Fibroblast of the aortic adventitia (primary cell): ENCODE results near the gene HASPIN. TPM values are rescaled to one million over a fixed set of nuclear protein-coding genes. Genes with fewer than 3 reads are reported as not detected.

Experiments
- DNase-seq: peaks from one replicate; pipeline ENCODE4 v3.0.0-alpha.2; 2010; ENCODE audit warnings: low read depth
- H3K4me3 ChIP-seq: 2 replicates; pipeline ENCODE4 v1.5.1; 2011; ENCODE audit warnings: low read depth, mild to moderate bottlenecking, control low read depth, low read length, moderate library complexity
- total RNA-seq: library from RNA; depleted of rRNA; stranded (reverse); fragments of >200 nt; gene quantifications from 2 replicates; pipeline ENCODE4 v1.2.3, GENCODE V29; 2012; ENCODE audit warnings: low replicate concordance
- TF ChIP-seq, protein P1 (sequence below): IDR thresholded peaks from 2 replicates; pipeline ENCODE4 v1.5.1; 2011; ENCODE audit warnings: mild to moderate bottlenecking, low read length, control low read depth, inconsistent platforms; ENCODE audit not compliant: insufficient read depth

The HASPIN gene
- total RNA-seq, 1 donor: 10.5 TPM

DNA sequence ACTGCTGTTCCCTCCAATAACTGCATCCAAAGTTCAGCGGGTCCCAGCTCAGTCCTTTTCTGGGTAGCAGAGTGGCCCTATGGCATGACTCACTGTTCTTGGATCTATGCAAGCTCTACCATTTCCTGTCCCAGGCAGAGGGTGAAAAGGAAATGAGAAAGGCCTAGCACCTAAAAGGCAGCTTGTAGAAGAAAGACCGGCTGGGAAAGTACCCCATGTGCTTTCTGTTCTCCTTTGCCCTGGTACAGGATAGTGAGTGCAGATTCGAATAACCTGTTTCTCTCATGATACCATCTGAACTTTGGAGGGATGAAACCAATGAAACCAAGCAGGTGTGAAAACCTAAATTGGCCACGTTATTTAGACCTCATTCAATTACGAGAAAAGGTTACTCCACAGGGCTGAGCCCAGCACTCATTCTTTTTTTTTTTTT, 12.7 kb upstream of the HASPIN start:
- TF ChIP-seq, protein P1, sequence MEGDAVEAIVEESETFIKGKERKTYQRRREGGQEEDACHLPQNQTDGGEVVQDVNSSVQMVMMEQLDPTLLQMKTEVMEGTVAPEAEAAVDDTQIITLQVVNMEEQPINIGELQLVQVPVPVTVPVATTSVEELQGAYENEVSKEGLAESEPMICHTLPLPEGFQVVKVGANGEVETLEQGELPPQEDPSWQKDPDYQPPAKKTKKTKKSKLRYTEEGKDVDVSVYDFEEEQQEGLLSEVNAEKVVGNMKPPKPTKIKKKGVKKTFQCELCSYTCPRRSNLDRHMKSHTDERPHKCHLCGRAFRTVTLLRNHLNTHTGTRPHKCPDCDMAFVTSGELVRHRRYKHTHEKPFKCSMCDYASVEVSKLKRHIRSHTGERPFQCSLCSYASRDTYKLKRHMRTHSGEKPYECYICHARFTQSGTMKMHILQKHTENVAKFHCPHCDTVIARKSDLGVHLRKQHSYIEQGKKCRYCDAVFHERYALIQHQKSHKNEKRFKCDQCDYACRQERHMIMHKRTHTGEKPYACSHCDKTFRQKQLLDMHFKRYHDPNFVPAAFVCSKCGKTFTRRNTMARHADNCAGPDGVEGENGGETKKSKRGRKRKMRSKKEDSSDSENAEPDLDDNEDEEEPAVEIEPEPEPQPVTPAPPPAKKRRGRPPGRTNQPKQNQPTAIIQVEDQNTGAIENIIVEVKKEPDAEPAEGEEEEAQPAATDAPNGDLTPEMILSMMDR: no peak
- no peak overlapping the region for H3K4me3 ChIP-seq
- DNase-seq: peak; percentile 26

DNA sequence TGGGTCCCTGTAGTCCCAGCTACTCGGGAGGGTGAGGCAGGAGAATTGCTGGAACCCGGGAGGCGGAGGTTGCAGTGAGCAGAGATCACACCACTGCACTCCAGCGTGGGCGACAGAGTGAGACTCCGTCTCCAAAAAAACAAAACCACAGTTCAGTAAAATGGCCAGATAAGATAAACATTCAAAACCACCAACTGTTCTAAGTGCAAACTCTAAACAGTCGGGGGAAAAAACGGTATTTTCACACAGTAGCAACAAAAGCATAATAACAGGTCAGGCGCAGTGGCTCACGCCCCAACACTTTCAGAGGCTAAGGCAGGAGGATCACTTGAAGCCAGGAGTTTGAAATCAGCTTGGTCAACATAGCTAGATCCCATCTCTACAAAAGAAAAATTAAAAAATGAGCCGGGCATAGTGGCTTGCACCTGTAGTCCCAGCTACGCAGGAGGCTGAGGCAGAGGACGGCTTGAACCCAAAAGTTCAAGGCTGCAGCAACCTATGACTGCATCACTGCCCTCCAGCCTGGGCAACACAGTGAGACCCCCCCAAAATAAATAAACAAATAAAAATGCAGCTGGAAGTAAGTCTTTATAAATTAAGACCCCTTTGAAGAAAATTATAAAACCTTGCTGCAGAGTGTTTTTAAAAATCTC, 10.8 kb upstream of the HASPIN start:
- H3K4me3 ChIP-seq: no peak overlapping the region
- no peak for DNase-seq
- TF ChIP-seq, protein P1: no peak

DNA sequence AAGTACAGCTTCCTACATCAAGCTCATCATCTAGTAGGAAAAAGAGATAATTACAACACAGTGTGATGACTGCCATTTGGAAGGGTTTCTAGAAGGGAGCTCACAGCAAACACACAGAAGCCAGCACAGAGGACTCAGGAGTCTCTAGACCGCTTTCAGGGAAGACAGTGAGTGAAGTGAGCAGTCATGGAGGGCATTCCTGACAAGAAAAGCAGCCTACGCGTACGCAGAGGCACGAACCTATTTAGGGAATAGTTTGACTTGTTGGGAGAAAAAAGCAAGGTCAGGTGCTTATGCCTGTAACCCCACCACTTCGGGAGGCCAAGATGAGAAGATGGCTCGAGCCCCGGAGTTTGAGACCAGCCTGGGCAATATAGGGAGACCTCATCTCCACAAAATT, 8.4 kb upstream of the HASPIN start:
- no peak for DNase-seq
- H3K4me3 ChIP-seq: no peak overlapping the region
- TF ChIP-seq, protein P1: no peak

DNA sequence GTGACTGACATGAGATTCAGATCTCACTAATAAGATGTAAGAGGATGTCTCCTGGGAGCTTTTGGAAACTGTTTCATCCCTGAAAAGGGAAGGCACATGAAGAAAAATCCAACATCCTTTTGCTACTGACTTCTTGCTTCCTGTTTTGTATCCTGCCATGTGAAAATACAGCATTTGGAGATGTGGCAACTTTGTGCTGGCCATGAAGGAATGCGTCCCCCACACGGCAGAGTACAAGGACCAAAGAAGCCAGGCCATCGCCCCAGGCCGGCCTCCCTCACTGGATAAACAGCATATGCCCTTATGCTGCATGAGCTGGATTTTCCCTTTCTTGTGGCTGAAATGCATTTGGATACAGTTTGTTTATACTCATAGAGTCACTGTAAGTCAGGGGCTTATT, 5.5 kb upstream of the HASPIN start:
- TF ChIP-seq, protein P1: no peak
- no peak for DNase-seq

DNA sequence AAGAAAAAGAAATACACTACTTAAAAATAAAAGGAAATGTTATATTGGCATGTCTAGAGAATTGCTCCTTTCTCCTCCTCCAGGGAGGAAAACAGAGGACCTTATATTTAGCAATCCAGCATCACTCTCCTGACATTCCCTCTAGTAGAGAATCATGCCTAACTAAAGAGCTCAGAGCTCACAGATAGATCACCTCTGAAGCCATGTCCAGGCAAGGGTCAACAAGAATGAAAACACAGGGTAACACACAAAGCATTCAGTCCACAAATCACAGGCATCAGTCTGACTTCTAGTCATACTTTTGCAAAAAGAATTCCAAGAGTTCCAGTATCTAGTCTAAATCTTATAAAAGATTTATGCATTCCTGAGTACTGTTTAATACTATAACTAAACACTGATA, 4.4 kb upstream of the HASPIN start:
- no peak overlapping the region for H3K4me3 ChIP-seq
- DNase-seq: no peak

More for the DNA sequence above, 5.5 kb upstream of the HASPIN start:
- no peak overlapping the region for H3K4me3 ChIP-seq

DNA sequence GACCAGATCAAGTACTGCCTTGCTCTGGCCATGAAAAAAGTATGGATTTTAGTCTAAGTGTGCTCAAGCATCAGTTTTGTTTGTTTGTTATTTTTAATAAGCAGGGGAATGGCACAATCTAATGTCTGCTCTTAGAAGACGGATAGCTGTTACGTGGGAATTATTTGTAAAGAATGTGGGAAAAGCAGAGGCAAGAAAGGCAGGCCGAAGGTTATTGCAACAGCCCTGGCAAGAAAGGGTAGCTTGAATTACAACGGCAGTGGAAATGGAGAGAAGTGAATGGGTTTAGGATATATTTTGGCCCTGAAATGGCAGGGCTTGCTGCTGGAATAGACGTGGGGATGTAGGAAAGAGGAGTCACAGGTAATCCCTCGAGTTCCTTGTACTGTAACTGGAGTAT, 987 bp upstream of the HASPIN start:
- TF ChIP-seq, protein P1: no peak
- peak overlapping the region; percentile 88 for H3K4me3 ChIP-seq
- DNase-seq: peak; percentile 51

More for the DNA sequence above, 4.4 kb upstream of the HASPIN start:
- TF ChIP-seq, protein P1: no peak

DNA sequence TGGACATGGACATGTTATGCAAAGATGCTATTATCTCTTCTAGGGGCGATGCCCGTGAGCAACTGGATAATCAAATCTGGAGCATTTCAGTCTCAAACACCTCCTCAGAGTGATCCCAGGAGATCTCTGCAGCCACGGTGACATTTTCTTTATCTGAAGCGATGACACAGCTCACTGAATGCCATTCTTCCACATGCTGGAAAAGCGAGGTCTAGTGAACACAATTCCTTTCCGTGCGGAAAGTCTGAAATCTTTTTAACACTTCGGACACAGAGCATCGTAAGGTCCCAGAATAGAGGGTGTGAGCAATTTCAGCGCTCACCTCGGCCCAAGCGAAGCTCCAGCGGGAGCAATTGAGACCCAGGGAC, 531 bp upstream of the HASPIN start:
- no peak for DNase-seq
- TF ChIP-seq, protein P1: no peak
- peak overlapping the region; percentile 88 for H3K4me3 ChIP-seq
